ENCODE data around the gene CPNE1. TPM values are rescaled to one million over a fixed set of nuclear protein-coding genes. Genes with fewer than 3 reads are reported as not detected.

CPNE1 gene
- total and polyA plus RNA-seq, 2 of the 8 experiments (the other 6 are each of a cell fraction or from before 2014, with no cell fraction given) = 294 to 346 TPM

GRCh38 chr20:35651958-35652357, 12.7 kb downstream of the CPNE1 start (continued):
- TF ChIP-seq EZH2 (IDR thresholded peaks at IDR 0.05; ENCODE audit: low read depth, low read length, severe bottlenecking) (no peak), RBBP5 (IDR thresholded peaks at IDR 0.05; ENCODE audit: borderline replicate concordance, low read depth, low read length) (no peak), YY1 (IDR thresholded peaks at IDR 0.05; ENCODE audit: low read depth, low read length) (no peak)
